HepG2 (cell line): ENCODE data around the gene NSF. TPM values are rescaled to one million over a fixed set of nuclear protein-coding genes. Genes with fewer than 3 reads are reported as not detected.

Experiments used
- ATAC-seq: fragments of 200-7000 bp; cut with Tn5 transposase; 3 replicates; pipeline ENCODE4 v1.9.1; 2020; ENCODE audit warnings: mild to moderate bottlenecking, moderate library complexity
- BruUV-seq: library from RNA; stranded (reverse); fragments of 400-500 nt; replicated peaks from 2 replicates; lab custom pipeline; 2021; lab: Mats Ljungman, UMichigan
- CTCF ChIA-PET: fragments of 300-600 bp; formaldehyde crosslinking; extraction: SDS; loops from one replicate; lab custom pipeline; 2021; ENCODE audit warnings: low total read pairs, inconsistent platforms, low intra/inter-chr PET ratio; lab: Yijun Ruan, JAX
- POLR2A ChIA-PET: fragments of 350-600 bp; sonication (Branson Sonifier 250); formaldehyde crosslinking; loops from one replicate; lab custom pipeline; 2020; ENCODE audit warnings: antibody characterized with exemption, inconsistent platforms; lab: Yijun Ruan, JAX
- DNase-seq: peaks from one replicate; pipeline ENCODE4 v3.0.0-alpha.2; 2015; ENCODE audit warnings: low spot score
- FAIRE-seq: peaks from 3 replicates; lab custom pipeline; 2011; peaks lifted over from hg19 to GRCh38; lab: Jason Lieb, UNC
- H2AFZ ChIP-seq: one replicate; pipeline ENCODE4 v1.6.1; 2011; ENCODE audit warnings: low read length, inconsistent platforms
- H3K27ac ChIP-seq: fragments of 300-600 bp; 3 replicates; pipeline ENCODE4 v1.8.0; 2011; ENCODE audit warnings: mixed run types, mild to moderate bottlenecking, mixed read lengths, low read length, inconsistent platforms; ENCODE audit not compliant: insufficient read depth; ENCODE audit errors: extremely low read length
- H3K27me3 ChIP-seq, 2 experiments: fragments of 200-600 bp in 1 of 2; 2 replicates in 1 of 2; 3 replicates in 1 of 2; pipeline versions ENCODE4 v1.6.0 to v1.8.0; 2011; ENCODE audit warnings: low read length in 2 of 2, mild to moderate bottlenecking in 2 of 2, moderate library complexity in 2 of 2, inconsistent platforms in 1 of 2; ENCODE audit not compliant: insufficient read depth in 2 of 2, control insufficient read depth in 1 of 2
- H3K36me3 ChIP-seq, 2 experiments: fragments of 200-600 bp in 1 of 2; replicated peaks in 1 of 2; 2 replicates in 1 of 2; 3 replicates in 1 of 2; pipeline versions ENCODE4 v1.5.1 to v1.8.0; 2011; ENCODE audit warnings: low read length in 2 of 2, inconsistent platforms in 1 of 2; ENCODE audit not compliant: insufficient read depth in 2 of 2, control insufficient read depth in 1 of 2
- H3K4me1 ChIP-seq: 2 replicates; pipeline ENCODE4 v1.5.1; 2012; ENCODE audit warnings: low read length, inconsistent platforms; ENCODE audit not compliant: insufficient read depth
- H3K4me2 ChIP-seq: 2 replicates; pipeline ENCODE4 v1.6.0; 2011; ENCODE audit warnings: low read depth, low read length, inconsistent platforms
- H3K4me3 ChIP-seq, 3 experiments: fragments of 200-600 bp in 1 of 3; sonication (generic), shearing (Covaris generic) in 1 of 3; replicated peaks in 1 of 3; 2 replicates each; pipeline ENCODE4 v1.5.1; 2011 to 2016; ENCODE audit warnings: low read length in 3 of 3, inconsistent platforms in 2 of 3, low read depth in 2 of 3, mild to moderate bottlenecking in 2 of 3, control low read depth in 1 of 3, mixed read lengths in 1 of 3; ENCODE audit not compliant: insufficient read depth in 1 of 3
- H3K79me2 ChIP-seq: one replicate; pipeline ENCODE4 v1.6.1; 2011; ENCODE audit warnings: low read length, inconsistent platforms; ENCODE audit not compliant: insufficient read depth
- H3K9ac ChIP-seq: 2 replicates; pipeline ENCODE4 v1.6.0; 2011; ENCODE audit warnings: mild to moderate bottlenecking, low read depth, low read length, inconsistent platforms; ENCODE audit not compliant: insufficient read depth
- H3K9me3 ChIP-seq: 2 replicates; pipeline ENCODE4 v1.5.1; 2012; ENCODE audit warnings: mild to moderate bottlenecking, low read length
- H4K20me1 ChIP-seq: 2 replicates; pipeline ENCODE4 v1.6.0; 2011; ENCODE audit warnings: inconsistent platforms, mild to moderate bottlenecking, low read length, moderate library complexity; ENCODE audit not compliant: insufficient read depth
- ARID5B ChIP-seq: IDR thresholded peaks from 2 replicates; pipeline ENCODE4 v1.4.0; 2020; ENCODE audit warnings: mild to moderate bottlenecking, missing genetic modification reagents
- FOSL1 ChIP-seq: sonication (generic); formaldehyde crosslinking; IDR thresholded peaks from 2 replicates; pipeline ENCODE4 v1.9.0; 2021; ENCODE audit warnings: missing genetic modification reagents, borderline replicate concordance
- GTF3A ChIP-seq: sonication (generic); formaldehyde crosslinking; conservative IDR thresholded peaks from 2 replicates; pipeline ENCODE4 v1.4.0; 2020; ENCODE audit warnings: mild to moderate bottlenecking, missing genetic modification reagents
- PCBP1 ChIP-seq: fragments of 200-400 bp; formaldehyde crosslinking; IDR thresholded peaks from 2 replicates; pipeline ENCODE4 v1.6.1; 2017; ENCODE audit warnings: mild to moderate bottlenecking, low read depth, low read length, borderline replicate concordance
- RXRB ChIP-seq: IDR thresholded peaks from 2 replicates; pipeline ENCODE4 v1.6.1; 2016; ENCODE audit warnings: borderline replicate concordance, missing genetic modification reagents, missing compliant biosample characterization
- SALL1 ChIP-seq: sonication (generic); formaldehyde crosslinking; IDR thresholded peaks from 2 replicates; pipeline ENCODE4 v1.8.0; 2022; ENCODE audit warnings: mild to moderate bottlenecking, missing genetic modification reagents
- SRF ChIP-seq: IDR thresholded peaks from 2 replicates; pipeline ENCODE4 v1.6.1; 2011; ENCODE audit warnings: mild to moderate bottlenecking, low read depth, low read length, moderate library complexity
- TIGD3 ChIP-seq: sonication (generic); formaldehyde crosslinking; IDR thresholded peaks from 2 replicates; pipeline ENCODE4 v1.5.1; 2020; ENCODE audit warnings: mild to moderate bottlenecking, missing genetic modification reagents, borderline replicate concordance
- ZBTB8A ChIP-seq: sonication (generic); formaldehyde crosslinking; IDR thresholded peaks from 2 replicates; pipeline ENCODE4 v1.4.0; 2020; ENCODE audit warnings: mild to moderate bottlenecking, low read depth, missing genetic modification reagents, borderline replicate concordance
- ZNF441 ChIP-seq: sonication (generic); formaldehyde crosslinking; IDR thresholded peaks from 2 replicates; pipeline ENCODE4 v1.7.0; 2021; ENCODE audit warnings: missing genetic modification reagents, borderline replicate concordance
- ZNF704 ChIP-seq: sonication (generic); formaldehyde crosslinking; IDR thresholded peaks from 2 replicates; pipeline ENCODE4 v1.8.1; 2023; ENCODE audit warnings: mild to moderate bottlenecking, inconsistent platforms, moderate library complexity, missing genetic modification reagents, borderline replicate concordance
- ZZZ3 ChIP-seq: sonication (generic); formaldehyde crosslinking; IDR thresholded peaks from 2 replicates; pipeline ENCODE4 v1.4.0; 2020; ENCODE audit warnings: missing genetic modification reagents, mild to moderate bottlenecking, borderline replicate concordance
- WGBS: methylation state at CpG from one replicate; pipeline ENCODE4 v1.1.6; 2017; ENCODE audit warnings: low lambda C conversion rate; 5-methylcytosine and 5-hydroxymethylcytosine counted together
- in situ Hi-C: cut with HindIII; loops from 2 replicates; pipeline ENCODE4 v1.10.0; 2017; ENCODE audit warnings: low pct_unique_long_range_greater_than_20kb; ENCODE audit not compliant: extremely low pct_ligation_motif_present
- intact Hi-C: fragments of 100-400 bp; cut with micrococcal nuclease; formaldehyde crosslinking; loops from one replicate; pipeline ENCODE4 v1.10.0; 2022; ENCODE audit not compliant: unreplicated experiment
- polyA plus RNA-seq, 8 experiments: library from polyadenylated mRNA; depleted of rRNA in 3 of 8; stranded (reverse) in 7 of 8; unstranded in 1 of 8; fragments of >200 nt; fragmentation: Illumina TruSeq in 4 of 8; extraction: Trizol in 4 of 8; gene quantifications; 2 replicates each; pipeline versions ENCODE4 v1.2.1 to v1.2.3, GENCODE V29; 2011 to 2016; ENCODE audit warnings: low read depth in 4 of 8, missing spikeins in 1 of 8, mixed read lengths in 1 of 8; ENCODE audit not compliant: insufficient read depth in 1 of 8
- total RNA-seq, 5 experiments: library from RNA; depleted of rRNA; stranded (reverse); fragments of >200 nt; fragmentation: Illumina TruSeq; extraction: Trizol; gene quantifications; 2 replicates each; pipeline ENCODE4 v1.2.3, GENCODE V29; 2016; ENCODE audit warnings: low read depth in 1 of 5

NSF gene
- total and polyA plus RNA-seq, 2 of the 13 experiments (the other 11 are each of a cell fraction or from before 2014, with no cell fraction given), result 21.9 to 37.8 TPM

- Histone ChIP-seq H3K9me3 (no peaks in the 10 kb centered on the region), H3K4me3 (no peak overlapping the region), H3K4me2 (no peak overlapping the region), H3K4me1 (peaks cover 11% of the 10 kb centered on the region), H3K9ac (no peak overlapping the region), H3K36me3 (no peaks in the 10 kb centered on the region), H3K27ac (no peak overlapping the region), H3K79me2 (no peaks in the 10 kb centered on the region), H2AFZ (no peak overlapping the region)
- FAIRE-seq (no peak), DNase-seq (no peak), ATAC-seq (no peak)
- POLR2A ChIA-PET, result no interaction called here
- intact Hi-C loops, result no loop called here
- no peak for TF ChIP-seq ZZZ3
- TF ChIP-seq, all 625 proteins: peak for 0
- BruUV-seq, result no TSS peak
- CTCF ChIA-PET, result no interaction called here
- in situ Hi-C loops, result no loop called here
- 17% methylated on average over 3 of the region's 3 CpGs for WGBS
- Histone ChIP-seq H4K20me1 (no peaks in the 10 kb centered on the region), H3K27me3 (peaks cover 8 to 61% of the 10 kb centered on the region in 2 experiments)
Measured at GRCh38 chr17:46790216-46790615, 199.7 kb downstream of the NSF start.

GRCh38 chr17:46791531-46791930, 201.1 kb downstream of the NSF start:
- intact Hi-C loops, result no loop called here
- WGBS, result 32% methylated on average over 5 of the region's 5 CpGs
- FAIRE-seq, result no peak
- Histone ChIP-seq H3K9me3 (no peaks in the 10 kb centered on the region), H3K9ac (no peak overlapping the region), H4K20me1 (no peaks in the 10 kb centered on the region), H3K4me3 (no peak overlapping the region), H2AFZ (no peak overlapping the region), H3K27ac (no peak overlapping the region), H3K36me3 (no peaks in the 10 kb centered on the region), H3K4me2 (no peak overlapping the region), H3K79me2 (no peaks in the 10 kb centered on the region), H3K27me3 (peaks cover 9 to 65% of the 10 kb centered on the region in 2 experiments), H3K4me1 (peaks cover 19% of the 10 kb centered on the region)
- no peak for ATAC-seq
- POLR2A ChIA-PET, result no interaction called here
- CTCF ChIA-PET, result no interaction called here
- in situ Hi-C loops, result no loop called here
- no peak for DNase-seq
- no TSS peak for BruUV-seq
- TF ChIP-seq SRF (no peak), ZBTB8A (CRISPR knock-in tag) (no peak), TIGD3 (CRISPR knock-in tag) (no peak), PCBP1 (no peak), SALL1 (CRISPR knock-in tag) (no peak), GTF3A (CRISPR knock-in tag) (no peak), FOSL1 (CRISPR knock-in tag) (no peak), RXRB (no peak), ZNF704 (CRISPR knock-in tag) (no peak), ZNF441 (no peak), ARID5B (CRISPR knock-in tag) (no peak)
